ENCODE data around the gene TNFSF4.
"Not testable (repeated sequence)": the region's sequence is repeated elsewhere in the genome, so short reads cannot be mapped to it uniquely, and the experiment has no call there.

TNFSF4 gene

DNA sequence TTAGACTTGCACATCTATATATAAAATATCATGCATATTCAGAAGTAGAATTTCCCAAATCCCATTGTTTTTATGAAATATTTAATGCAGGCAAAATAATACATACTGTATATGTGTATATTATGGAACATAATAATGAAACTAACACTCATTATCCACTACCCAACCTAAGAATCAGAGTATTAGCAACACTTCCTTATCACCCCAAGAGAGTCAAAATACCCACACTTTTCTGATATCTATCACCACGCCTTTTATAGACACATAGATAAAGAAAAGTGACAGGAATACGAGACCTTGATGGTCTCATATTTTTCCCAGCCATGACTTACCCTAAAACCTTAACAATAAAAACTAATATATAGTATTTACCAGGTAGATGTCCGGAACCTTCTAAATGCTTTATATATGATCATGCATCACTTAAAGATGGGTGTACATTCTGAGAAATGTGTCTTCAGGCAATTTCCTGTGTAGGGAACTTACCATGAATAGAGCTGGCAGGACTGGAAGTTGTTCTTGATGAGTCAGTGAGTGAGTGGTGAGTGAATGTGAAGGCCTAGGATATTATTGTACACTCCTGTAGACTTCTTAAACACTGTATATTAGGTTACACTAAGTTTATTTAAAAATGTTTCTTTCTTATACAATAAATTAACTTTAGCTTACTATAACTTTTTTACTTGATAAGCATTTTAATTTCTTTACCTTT lies 45.5 kb downstream of the TNFSF4 start:
- FAIRE-seq = no peak

DNA sequence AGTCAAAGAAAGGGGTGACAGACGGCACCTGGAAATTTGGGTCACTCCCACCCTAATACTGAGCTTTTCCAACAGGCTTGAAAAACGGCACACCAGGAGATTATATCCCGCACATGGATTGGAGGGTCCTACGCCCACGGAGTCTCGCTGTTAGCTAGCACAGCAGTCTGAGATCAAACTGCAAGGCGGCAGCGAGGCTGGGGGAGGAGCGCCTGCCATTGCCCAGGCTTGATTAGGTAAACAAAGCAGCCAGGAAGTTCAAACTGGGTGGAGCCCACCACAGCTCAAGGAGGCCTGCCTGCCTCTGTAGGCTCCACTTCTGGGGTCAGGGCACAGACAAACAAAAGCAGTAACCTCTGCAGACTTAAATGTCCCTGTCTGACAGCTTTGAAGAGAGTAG lies 53.2 kb downstream of the TNFSF4 start:
- FAIRE-seq = not testable (repeated sequence)

GRCh38 chr1:173153503-173153902 lies 53.6 kb downstream of the TNFSF4 start:
- no peak for FAIRE-seq

DNA sequence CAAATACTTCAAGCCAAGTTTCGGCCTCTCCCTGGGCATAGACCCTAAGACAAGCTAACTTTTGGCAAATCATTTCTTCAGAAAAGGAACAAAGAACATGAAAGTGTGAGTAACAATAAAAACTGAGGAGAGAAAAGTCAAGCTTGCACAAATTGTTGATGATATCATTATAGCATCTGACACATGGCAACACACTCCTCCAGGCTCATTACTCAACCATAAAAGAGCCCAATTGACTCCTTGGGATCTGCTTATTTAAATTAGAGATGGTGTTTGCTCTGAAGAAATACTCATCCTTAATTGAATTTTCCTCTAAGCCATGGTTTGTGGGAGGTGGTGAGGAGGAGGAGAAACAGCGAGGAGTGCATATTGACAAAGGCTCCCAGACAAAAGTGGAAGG lies 54.5 kb downstream of the TNFSF4 start:
- no peak for FAIRE-seq

DNA sequence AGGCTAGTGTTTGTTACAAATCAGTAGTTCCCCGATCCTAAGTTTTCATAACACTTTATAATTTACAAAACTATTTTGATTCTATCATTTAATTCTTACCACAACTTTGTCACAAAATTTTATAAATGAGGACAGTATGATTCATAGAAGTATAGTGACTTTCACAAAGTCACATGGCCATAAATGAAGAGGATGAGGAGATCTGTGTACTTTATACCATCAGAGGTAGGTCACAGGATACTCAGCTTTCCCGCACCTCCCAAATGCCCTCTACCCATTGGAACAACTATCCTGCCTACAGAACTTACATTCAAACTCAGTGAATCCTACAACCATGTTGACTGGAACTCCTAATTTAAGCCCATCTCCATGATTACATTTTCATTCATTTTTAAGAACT lies 56.3 kb downstream of the TNFSF4 start:
- no peak for FAIRE-seq

GRCh38 chr1:173149887-173150286 lies 57.2 kb downstream of the TNFSF4 start:
- FAIRE-seq = no peak

DNA sequence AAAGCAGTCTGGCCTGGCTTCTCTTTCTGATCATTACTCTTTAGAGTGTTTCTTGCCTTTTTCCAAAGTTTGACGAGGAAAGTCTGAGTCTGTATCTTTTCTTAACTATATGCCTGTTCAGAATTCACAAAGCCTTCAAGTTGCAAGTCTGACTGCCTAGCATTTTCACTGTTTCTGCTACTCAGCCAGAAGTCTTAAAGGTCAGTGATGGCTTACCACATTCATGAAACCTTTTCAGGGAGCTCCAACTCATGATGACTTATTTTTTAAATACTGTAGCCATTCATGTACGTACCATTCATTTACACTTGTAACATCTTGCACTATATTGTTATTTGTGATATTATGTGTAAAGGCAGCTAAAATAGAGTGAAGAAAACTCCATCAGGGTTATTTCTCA lies 58.2 kb downstream of the TNFSF4 start:
- FAIRE-seq = no peak

- FAIRE-seq = no peak
These were observed 58.6 kb downstream of the TNFSF4 start for GRCh38 chr1:173148545-173148944.

- no peak for FAIRE-seq
These were observed 66.4 kb downstream of the TNFSF4 start for GRCh38 chr1:173140733-173141132.

- FAIRE-seq = no peak
These were observed 67.4 kb downstream of the TNFSF4 start for GRCh38 chr1:173139706-173140105.

DNA sequence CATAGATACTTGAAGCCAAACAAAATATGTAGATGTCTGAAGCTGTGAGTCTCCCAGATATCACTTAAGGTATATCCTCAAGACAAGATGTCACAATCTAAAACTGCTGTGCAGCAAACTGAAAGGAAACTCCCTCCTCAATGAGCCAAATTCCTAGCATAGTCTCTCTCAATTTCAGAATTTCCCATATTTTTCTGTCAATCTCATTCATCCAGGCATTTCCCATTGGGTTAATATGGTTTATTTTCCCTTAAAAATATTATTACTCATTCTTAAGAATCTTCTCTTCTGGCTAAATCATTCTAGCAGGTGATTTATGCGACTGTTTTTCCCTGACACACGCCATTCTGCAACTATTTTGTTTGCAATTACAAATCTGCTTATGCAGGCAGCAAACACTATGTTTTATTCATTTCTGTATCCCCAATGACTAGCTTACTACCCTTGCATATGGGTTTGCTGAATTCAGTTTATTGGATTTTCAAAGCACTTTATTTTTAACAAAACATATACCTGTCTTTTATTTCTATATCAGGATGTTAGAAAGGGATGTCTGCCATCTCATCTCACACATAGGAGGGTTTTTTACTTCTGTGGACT lies 69.9 kb downstream of the TNFSF4 start:
- no peak for FAIRE-seq

DNA sequence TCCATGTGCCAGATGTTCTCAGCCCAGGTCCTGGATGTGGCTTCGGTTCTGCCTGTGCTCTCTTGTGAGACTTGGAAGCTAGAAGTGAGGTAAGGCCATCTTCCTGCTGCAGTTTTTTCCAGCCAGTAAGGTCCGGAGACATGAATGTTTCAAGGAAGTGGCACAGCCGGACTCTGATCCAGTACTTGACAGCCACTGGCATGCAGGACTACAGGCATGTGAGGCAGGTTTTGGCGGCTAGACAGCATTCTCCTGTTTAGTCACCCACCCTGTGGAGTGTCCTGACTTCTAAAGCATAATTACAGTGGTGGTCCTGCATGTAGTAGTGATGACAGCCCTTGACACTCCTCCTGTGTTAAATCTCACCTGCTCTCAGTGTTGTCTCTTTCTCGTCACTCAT lies 72.3 kb downstream of the TNFSF4 start:
- no peak for FAIRE-seq

DNA sequence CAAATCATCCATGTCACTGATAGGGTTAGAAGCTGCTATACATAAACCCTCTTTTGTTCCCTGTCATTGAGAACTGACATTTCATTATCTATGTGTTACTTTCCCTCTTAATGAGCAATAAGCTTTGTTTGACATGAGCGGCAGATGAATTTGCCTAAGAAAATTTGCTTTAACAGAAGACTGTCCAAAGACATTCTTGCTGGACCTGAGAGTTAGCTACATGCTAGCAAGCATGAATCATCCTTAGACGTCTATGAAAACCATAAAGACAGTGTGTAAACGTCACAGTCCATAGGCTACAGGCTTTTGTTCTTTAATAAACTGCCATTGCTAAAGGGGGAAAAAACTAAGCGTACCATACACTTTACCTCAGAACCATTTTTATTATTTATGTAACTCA lies 73.1 kb downstream of the TNFSF4 start:
- FAIRE-seq = no peak

Data from endometrium (tissue), 2 donors.